Upper lobe of left lung (tissue), 6 donors: ENCODE data around the gene CCN5. TPM values are rescaled to one million over a fixed set of nuclear protein-coding genes. Genes with fewer than 3 reads are reported as not detected.

Source experiments
- ATAC-seq, 2 donors: fragments of 200-7000 bp; cut with Tn5 transposase; one replicate each; pipeline ENCODE4 v1.9.1; 2022; ENCODE audit warnings: mild to moderate bottlenecking in 2 of 2, moderate library complexity in 2 of 2; ENCODE audit not compliant: low FRiP score in 2 of 2
- DNase-seq, 2 donors: peaks; one replicate each; pipeline ENCODE4 v3.0.0-alpha.2; 2019 to 2020
- H3K27ac ChIP-seq, 4 donors: fragments of 200-600 bp; sonication (generic); one replicate each; pipeline ENCODE4 v1.5.1; 2016 to 2019
- H3K27me3 ChIP-seq, 4 donors: fragments of 200-600 bp; sonication (generic); one replicate each; pipeline ENCODE4 v1.5.1; 2017 to 2019
- H3K36me3 ChIP-seq, 4 donors: fragments of 200-600 bp; sonication (generic); one replicate each; pipeline ENCODE4 v1.5.1; 2016 to 2019
- H3K4me1 ChIP-seq, 4 donors: fragments of 200-600 bp; sonication (generic); one replicate each; pipeline ENCODE4 v1.5.1; 2018 to 2019
- H3K4me3 ChIP-seq, 4 donors: fragments of 200-600 bp; sonication (generic); one replicate each; pipeline ENCODE4 v1.5.1; 2017 to 2019; ENCODE audit warnings: mild to moderate bottlenecking in 2 of 4, moderate library complexity in 1 of 4
- H3K9me3 ChIP-seq, 4 donors: fragments of 200-600 bp; sonication (generic); one replicate each; pipeline ENCODE4 v1.5.1; 2018 to 2019
- EP300 ChIP-seq, 4 donors: sonication (generic); formaldehyde crosslinking; IDR thresholded peaks; one replicate each; pipeline ENCODE4 v1.5.1; 2017; ENCODE audit warnings: antibody characterized with exemption in 4 of 4, control low read depth in 2 of 4
- POLR2A ChIP-seq, 4 donors: fragments of 450-650 bp; IDR thresholded peaks; one replicate each; pipeline ENCODE4 v1.5.1; 2016 to 2017; ENCODE audit warnings: antibody characterized with exemption in 4 of 4, mild to moderate bottlenecking in 2 of 4
- POLR2AphosphoS5 ChIP-seq, 2 donors: sonication (generic); formaldehyde crosslinking; IDR thresholded peaks; one replicate each; pipeline ENCODE4 v1.5.1; 2017; ENCODE audit warnings: antibody characterized with exemption in 2 of 2
- WGBS, 2 donors: methylation state at CpG; one replicate each; pipeline ENCODE4 v1.1.5; 2017 to 2018; 5-methylcytosine and 5-hydroxymethylcytosine counted together
- total RNA-seq, 6 donors: library from RNA; depleted of rRNA in 4 of 6; stranded (reverse); fragments of >200 nt in 4 of 6; gene quantifications; one replicate each; pipeline versions ENCODE4 v1.1.0 to v1.2.1, GENCODE V29; 2016 to 2021
- TF ChIP-seq, protein P1 (sequence below), 6 experiments: fragments of 450-650 bp in 4 of 6; fragments of 200-600 bp in 2 of 6; sonication (generic) in 2 of 6; IDR thresholded peaks; one replicate each; pipeline ENCODE4 v1.5.1; 2016 to 2019; ENCODE audit warnings: antibody characterized with exemption in 6 of 6
- donor health status: DM: no; HTN: no; CAD: no; lungs with moderate emphysema.
- donor health status: DM: no; HTN: yes; CAD: no; lungs with severe emphysema.

CCN5 gene
- total RNA-seq, 6 donors from 2014 or later, result 44.9 to 168 (median 122) TPM

- no peaks in the 10 kb centered on the region for H3K36me3 ChIP-seq
- H3K27me3 ChIP-seq, result peaks cover 0 to 11% (median 0%) of the 10 kb centered on the region in 4 donors
- peaks cover 24 to 36% (median 30%) of the 10 kb centered on the region in 4 donors for H3K4me1 ChIP-seq
- DNase-seq (peak in 1 of 2 donors; percentile 86), ATAC-seq (peak; percentile 72 to 88)
- H3K9me3 ChIP-seq, result no peaks in the 10 kb centered on the region
- TF ChIP-seq EP300 (IDR thresholded peaks at IDR 0.05) (peak in 1 of 4 donors; percentile 15), POLR2AphosphoS5 (IDR thresholded peaks at IDR 0.05) (no peak)
- TF ChIP-seq, protein P1, sequence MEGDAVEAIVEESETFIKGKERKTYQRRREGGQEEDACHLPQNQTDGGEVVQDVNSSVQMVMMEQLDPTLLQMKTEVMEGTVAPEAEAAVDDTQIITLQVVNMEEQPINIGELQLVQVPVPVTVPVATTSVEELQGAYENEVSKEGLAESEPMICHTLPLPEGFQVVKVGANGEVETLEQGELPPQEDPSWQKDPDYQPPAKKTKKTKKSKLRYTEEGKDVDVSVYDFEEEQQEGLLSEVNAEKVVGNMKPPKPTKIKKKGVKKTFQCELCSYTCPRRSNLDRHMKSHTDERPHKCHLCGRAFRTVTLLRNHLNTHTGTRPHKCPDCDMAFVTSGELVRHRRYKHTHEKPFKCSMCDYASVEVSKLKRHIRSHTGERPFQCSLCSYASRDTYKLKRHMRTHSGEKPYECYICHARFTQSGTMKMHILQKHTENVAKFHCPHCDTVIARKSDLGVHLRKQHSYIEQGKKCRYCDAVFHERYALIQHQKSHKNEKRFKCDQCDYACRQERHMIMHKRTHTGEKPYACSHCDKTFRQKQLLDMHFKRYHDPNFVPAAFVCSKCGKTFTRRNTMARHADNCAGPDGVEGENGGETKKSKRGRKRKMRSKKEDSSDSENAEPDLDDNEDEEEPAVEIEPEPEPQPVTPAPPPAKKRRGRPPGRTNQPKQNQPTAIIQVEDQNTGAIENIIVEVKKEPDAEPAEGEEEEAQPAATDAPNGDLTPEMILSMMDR (IDR thresholded peaks at IDR 0.05), result peak; percentile 54 to 79 (median 66)
- no peak overlapping the region for H3K4me3 ChIP-seq
- peak overlapping the region in 1 of 4 donors; percentile 38 for H3K27ac ChIP-seq
- WGBS, 2 donors, result 7 to 9% methylated on average over 5 of the region's 5 CpGs
Observed at GRCh38 chr20:44747166-44748004, 32.2 kb downstream of the CCN5 start.

GRCh38 chr20:44748005-44748370 lies 32.8 kb downstream of the CCN5 start:
- Histone ChIP-seq H3K4me3 (no peak overlapping the region), H3K36me3 (no peaks in the 10 kb centered on the region), H3K27ac (no peak overlapping the region), H3K4me1 (peaks cover 24 to 36% (median 30%) of the 10 kb centered on the region in 4 donors), H3K9me3 (no peaks in the 10 kb centered on the region), H3K27me3 (peaks cover 0 to 11% (median 0%) of the 10 kb centered on the region in 4 donors)
- 76 to 90% methylated on average over 3 of the region's 3 CpGs for WGBS, 2 donors
- DNase-seq (no peak), ATAC-seq (no peak)
- TF ChIP-seq POLR2AphosphoS5 (IDR thresholded peaks at IDR 0.05), result no peak
- TF ChIP-seq, protein P1 (IDR thresholded peaks at IDR 0.05), result no peak
- no peak for TF ChIP-seq POLR2A (IDR thresholded peaks at IDR 0.05)
- no peak for TF ChIP-seq EP300 (IDR thresholded peaks at IDR 0.05)

- H3K36me3 ChIP-seq, result no peaks in the 10 kb centered on the region
- H3K27ac ChIP-seq, result no peak overlapping the region
- DNase-seq (peak in 1 of 2 donors; percentile 86), ATAC-seq (no peak)
- H3K9me3 ChIP-seq, result no peaks in the 10 kb centered on the region
- TF ChIP-seq, protein P1 (IDR thresholded peaks at IDR 0.05), result peak in 5 of 6 experiments; percentile 23 to 54 (median 32)
- TF ChIP-seq POLR2AphosphoS5 (IDR thresholded peaks at IDR 0.05) (no peak), POLR2A (IDR thresholded peaks at IDR 0.05) (no peak), EP300 (IDR thresholded peaks at IDR 0.05) (no peak)
- peaks cover 0 to 11% (median 0%) of the 10 kb centered on the region in 4 donors for H3K27me3 ChIP-seq
- WGBS, 2 donors, result 35 to 46% methylated on average over 19 to 64 of the region's 73 CpGs
- H3K4me1 ChIP-seq, result peaks cover 23 to 36% (median 29%) of the 10 kb centered on the region in 4 donors
- no peak overlapping the region for H3K4me3 ChIP-seq
Observed at GRCh38 chr20:44750081-44750805, 35.1 kb downstream of the CCN5 start.

- ATAC-seq (no peak), DNase-seq (no peak)
- peaks cover 0 to 11% (median 0%) of the 10 kb centered on the region in 4 donors for H3K27me3 ChIP-seq
- TF ChIP-seq POLR2A (IDR thresholded peaks at IDR 0.05) (no peak), EP300 (IDR thresholded peaks at IDR 0.05) (no peak), POLR2AphosphoS5 (IDR thresholded peaks at IDR 0.05) (no peak)
- TF ChIP-seq, protein P1 (IDR thresholded peaks at IDR 0.05), result no peak
- no peak overlapping the region for H3K27ac ChIP-seq
- no peaks in the 10 kb centered on the region for H3K9me3 ChIP-seq
- 63 to 82% methylated on average over 6 to 16 of the region's 17 CpGs for WGBS, 2 donors
- no peak overlapping the region for H3K4me3 ChIP-seq
- H3K4me1 ChIP-seq, result peaks cover 6 to 17% (median 10%) of the 10 kb centered on the region in 4 donors
- no peaks in the 10 kb centered on the region for H3K36me3 ChIP-seq
Observed at GRCh38 chr20:44752099-44752931, 37.1 kb downstream of the CCN5 start.
